GM19025 (cell line): ENCODE measurements around the gene SLC49A3.
"Not testable (repeated sequence)": the region's sequence is repeated elsewhere in the genome, so short reads cannot be mapped to it uniquely, and the experiment has no call there.

Experiments
- ATAC-seq: cut with Tn5 transposase; IDR thresholded peaks from one replicate; pipeline ENCODE4 v1.9.1; 2021; ENCODE audit warnings: mild to moderate bottlenecking, low read depth, moderate library complexity; ENCODE audit not compliant: unreplicated experiment

The SLC49A3 gene

DNA sequence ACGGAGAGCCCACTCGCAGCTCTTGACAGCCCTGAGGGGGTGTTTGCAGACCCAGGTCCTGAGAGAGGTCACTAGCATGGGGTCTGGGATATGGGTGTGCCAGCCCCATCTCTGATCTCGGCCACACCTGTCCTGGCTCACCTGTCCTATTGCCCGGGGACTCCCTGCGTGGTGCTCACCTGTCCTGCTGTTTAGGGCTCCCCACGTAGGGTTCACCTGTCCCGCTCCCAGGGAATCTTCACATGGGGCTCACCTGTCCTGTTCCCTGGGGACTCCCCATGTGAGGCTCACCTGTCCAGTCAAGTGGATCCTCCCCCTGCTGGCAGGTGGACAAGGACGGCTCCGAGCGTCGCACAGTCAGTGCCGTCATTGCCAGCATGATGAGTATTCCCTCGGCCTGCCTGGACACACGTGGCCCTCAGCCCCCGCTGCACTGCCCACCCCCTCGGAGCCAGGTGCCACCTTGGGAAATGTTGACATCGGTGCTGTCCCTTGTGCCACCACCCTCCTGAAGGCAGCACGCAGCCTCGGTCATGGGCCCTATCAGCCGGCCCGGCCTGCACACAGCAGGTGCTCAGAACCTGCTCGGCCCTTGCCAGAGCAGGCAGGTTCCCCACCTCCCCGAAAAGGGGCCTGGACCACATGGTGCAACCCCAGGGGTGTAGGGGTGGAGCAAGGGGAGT, 6.3 kb downstream of the SLC49A3 start:
- no peak for ATAC-seq

DNA sequence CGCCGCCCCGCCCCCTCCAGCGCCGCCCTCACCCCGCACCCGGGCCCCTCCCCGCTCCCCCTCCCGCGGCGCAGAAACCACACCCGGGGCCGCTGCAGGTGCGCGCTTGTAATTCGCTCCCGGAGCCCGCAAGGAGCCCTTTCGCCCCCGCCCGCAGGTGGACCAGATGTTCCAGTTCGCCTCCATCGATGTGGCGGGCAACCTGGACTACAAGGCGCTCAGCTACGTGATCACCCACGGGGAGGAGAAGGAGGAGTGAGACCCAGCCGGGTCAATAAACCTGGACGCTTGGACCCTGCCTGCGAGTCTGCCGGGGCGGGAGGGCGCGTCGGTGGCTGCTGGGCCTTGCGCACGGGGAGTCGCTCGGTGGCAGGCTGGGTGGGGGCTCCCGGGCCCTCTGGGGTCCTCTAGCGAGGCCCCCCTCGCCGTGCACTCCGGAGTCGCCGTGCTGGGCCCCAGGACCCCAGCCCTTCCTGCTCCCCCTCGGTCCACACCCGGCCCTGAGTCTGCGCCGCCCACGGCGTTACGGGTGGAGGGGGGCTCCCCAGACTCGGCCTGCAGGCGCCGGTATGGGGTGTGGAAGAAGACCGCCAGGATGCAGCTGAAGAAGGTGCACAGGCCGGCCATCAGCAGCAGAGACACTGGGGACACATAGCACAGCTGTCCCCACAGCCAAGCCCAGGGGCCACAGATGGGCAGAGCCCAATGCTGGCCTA, 7.1 kb downstream of the SLC49A3 start:
- no peak for ATAC-seq

DNA sequence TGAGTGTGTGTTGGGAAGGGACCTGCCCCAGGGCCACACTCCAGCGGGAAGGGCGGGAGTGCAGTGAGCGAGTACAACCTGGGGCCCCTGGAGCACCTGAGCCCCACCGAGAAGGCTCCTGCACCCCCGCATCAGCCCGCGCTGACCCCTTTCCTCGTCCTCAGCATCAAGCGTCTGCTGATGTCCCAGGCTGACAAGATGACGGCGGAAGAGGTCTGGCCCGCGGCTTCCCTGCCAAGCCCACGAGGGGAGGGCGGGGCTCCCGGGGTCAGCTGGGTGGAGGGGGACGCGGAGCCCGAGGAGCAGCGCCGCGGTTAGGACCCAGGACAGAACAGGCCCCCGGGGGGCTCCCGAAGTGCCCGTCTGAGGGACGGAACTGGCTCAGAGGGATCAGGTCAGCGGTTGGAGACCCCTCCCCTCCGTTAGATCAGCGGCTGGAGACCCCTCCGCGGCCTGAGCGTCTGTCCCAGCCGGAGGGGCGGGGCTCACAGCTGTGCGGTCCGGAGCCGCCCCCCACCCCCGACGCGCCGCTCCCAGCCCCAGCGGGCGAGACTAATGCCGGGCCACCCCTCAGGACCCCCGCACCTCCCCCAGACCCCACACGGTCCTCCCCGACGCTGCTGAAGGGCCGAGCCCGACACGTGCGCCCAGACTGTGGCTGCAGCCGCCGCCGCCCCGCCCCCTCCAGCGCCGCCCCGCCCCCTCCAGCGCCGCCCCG, 7.9 kb downstream of the SLC49A3 start:
- no peak for ATAC-seq

DNA sequence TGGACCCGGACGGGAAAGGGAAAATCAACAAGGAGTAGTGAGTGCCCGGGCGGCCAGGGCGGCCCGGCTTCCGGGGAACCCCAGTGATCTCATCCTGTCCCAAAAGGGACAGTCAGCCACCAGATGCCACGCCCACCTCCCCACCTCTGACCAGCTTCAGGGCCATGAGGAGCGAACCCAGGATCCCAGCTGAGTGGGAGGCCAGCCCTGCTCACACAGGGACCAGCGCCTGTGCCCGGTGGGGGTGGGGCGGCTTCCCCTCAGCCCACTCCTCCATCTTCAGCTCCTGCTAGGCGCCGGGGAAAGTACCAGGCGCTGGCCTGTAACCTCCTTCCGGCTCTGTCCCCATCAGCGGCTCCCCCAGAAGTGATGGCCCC, 8.4 kb downstream of the SLC49A3 start:
- no peak for ATAC-seq

DNA sequence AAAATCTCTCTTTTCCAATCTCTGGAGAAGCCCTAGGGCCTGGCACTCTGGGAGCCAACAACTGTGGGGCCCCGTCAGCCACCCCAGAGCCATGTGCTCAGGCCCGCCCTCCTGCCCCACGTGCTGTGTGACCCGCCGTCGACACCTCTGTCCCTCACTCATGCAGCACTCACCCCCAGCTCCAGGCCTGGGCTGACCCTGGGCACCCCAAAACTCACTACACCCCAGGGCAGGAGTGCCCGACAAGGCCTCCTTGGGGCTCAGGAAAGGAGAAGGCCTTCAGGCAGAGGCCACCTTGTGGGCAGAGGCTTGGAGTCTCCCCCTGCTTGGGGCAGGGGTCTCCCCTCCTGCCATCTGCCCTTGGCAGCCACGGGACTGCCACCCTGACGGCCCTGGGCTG, 8.9 kb downstream of the SLC49A3 start:
- no peak for ATAC-seq

DNA sequence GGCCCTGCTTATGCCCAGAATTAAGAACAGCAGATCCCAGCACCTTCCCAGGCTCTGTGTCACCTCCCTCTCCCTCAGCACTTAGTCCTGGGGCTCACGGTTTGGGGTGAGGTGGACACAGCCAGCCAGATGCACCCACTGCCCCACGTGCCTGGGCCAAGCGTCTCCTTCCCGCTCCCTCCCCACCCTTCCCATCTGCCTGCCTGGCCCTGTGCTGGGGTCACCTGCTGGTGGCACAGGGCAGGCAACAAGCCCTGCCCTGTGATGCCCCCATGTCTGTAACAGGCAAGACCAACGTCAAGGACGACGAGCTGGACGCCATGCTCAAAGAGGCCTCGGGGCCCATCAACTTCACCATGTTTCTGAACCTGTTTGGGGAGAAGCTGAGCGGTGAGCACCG, 9.3 kb downstream of the SLC49A3 start:
- ATAC-seq = no peak

DNA sequence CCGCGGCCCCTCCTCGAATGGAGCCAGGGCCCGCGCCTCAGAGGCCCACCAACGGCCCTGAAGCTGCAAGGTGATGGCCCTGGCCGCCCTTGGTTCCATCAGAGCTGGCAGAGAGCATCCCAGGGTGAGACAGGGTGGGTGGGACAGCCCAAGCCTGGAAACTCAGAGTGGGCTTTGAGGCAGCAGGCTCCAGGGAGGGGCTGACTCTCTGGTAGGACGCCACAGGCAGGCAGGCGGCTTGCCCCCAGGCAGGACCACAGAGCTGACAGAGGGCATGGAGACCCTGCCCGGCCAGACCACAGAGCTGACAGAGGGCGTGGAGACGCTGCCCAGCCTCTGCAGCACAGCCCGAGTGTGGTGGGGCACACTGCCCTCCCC, 9.9 kb downstream of the SLC49A3 start:
- ATAC-seq = no peak

DNA sequence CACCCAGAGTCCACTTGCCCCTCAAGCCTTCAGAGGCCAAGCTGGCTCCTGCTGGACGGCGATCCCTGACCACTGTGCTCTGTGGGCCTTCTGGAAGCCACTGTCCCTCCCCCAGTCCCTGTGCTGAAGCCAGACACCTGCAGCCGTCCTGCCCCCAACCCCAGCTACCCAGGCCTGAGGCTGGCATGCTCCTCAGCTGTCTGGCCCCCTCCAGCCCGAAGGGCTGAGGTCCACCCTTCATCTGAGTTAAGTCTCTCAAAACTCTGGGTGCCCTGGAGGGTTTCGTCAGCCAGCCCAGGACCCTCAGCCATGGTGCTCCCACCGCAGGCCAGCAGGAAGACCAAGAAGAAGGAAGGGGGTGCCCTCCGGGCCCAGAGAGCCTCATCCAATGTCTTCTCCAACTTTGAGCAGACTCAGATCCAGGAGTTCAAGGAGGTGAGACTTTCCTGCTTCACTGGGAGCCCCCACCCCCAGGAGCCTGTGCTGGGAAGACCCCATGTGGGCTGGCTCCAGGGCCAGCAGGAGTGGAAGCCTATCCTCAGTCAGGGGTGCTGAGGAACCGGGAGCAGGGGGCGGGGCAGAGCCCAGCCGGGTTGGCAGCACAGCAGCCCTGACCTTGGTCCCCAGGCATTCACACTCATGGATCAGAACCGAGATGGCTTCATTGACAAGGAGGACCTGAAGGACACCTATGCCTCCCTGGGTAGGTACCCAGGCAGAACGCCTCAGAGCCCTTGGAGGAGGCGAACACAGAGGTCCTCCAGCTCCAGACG, 10.4 kb downstream of the SLC49A3 start:
- ATAC-seq = no peak

DNA sequence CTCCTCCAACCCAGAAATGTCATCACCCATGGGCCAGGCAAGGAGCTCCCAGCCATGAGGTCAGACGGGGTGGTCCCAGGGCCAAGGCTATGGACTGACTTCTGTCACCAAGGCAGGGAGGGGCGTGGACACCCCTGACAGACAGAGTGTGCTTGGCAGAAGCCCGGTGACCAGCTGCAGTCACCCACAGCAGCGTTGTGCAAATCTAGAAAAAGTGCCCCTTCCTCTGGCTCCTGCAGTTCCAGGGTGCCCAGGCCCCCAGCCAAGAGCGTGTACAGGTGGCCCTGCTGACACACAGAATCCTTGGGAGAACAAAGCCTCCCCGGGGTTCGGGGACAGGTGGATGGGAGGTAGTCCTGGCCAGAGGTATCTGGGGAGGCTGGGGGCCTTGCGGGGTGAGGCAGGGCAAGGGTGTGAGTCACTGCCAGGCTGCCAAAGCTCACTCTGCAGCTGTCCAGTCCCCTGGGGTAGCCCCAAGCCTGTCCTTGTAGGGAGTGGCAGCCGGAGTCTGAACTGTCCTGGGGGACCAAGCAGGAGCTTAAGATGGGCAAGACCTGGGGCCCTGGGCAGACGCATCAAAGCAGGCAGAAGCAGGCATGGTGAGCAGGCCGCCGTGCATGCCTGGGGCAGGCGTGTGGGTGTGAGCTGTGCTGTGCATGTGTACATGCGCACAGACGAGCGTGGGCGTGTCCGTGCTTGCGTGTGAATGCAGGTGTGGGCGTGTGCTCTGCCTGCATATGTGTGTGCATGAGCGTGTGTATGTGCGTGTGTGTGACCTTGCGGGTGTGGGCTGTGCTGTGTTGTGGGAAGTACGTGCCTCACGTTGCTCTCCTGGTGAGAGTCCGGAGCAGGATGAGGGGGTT, 11.3 kb downstream of the SLC49A3 start:
- no peak for ATAC-seq

DNA sequence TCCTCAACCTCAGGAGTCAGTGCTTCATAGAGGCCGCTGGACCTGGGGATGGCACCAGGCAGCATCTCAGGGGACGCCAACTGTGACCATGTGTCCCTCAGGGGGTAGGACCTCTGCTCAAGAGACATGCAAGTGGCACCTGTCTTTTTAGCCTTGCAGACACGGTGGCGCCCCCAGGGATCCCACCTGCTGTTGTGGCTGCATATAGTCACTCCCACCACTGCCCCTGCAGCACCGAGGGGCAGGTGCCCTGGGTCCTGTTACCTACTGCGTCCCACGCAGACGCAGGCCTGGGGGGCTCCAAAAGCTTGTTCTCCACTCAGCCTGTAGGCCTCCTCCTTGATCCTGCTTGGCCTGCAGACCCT, 12.1 kb downstream of the SLC49A3 start:
- ATAC-seq = no peak

DNA sequence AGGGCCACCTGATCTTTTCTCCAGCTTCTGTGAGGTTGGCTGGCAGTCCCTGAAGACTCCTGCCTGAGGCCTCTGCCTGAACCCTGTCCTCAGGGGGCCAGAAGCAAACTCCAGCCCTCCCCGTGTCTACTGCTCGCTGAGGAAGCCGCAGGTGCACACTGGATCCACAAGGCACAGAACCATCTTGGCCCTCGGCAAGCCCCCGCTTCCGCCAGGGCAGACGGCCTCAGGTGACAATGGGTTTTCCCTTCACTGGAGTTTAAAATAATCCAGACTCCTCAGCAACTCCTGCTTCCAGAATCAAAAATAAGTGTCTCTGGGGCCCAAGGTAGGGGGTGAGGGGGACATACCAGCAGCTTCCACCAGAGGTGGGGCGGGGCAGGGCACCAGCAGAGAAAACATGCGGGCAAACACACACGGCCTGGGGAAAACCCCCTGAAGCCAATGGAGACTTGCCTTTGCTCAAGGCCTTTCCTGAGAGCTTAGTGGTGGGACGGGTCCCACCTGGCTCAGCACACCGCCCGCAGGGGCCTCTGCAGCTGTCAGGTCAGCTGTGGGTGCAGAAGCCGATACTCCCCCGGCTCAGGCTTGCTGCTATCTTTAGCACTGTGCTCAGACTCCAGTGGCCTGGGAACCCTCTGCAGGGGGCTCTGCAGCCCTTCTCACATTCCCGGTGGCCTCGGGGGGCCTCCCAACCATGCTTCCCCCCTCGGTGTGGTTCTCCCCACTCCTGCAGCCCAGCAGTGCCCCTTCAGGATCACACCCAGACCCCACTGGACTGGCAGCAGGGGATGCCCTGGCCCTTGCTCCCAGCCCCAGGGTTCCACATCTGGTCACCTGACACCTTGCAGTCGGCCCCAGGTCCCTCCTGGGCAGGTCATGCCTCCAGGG, 12.7 kb downstream of the SLC49A3 start:
- ATAC-seq = no peak

DNA sequence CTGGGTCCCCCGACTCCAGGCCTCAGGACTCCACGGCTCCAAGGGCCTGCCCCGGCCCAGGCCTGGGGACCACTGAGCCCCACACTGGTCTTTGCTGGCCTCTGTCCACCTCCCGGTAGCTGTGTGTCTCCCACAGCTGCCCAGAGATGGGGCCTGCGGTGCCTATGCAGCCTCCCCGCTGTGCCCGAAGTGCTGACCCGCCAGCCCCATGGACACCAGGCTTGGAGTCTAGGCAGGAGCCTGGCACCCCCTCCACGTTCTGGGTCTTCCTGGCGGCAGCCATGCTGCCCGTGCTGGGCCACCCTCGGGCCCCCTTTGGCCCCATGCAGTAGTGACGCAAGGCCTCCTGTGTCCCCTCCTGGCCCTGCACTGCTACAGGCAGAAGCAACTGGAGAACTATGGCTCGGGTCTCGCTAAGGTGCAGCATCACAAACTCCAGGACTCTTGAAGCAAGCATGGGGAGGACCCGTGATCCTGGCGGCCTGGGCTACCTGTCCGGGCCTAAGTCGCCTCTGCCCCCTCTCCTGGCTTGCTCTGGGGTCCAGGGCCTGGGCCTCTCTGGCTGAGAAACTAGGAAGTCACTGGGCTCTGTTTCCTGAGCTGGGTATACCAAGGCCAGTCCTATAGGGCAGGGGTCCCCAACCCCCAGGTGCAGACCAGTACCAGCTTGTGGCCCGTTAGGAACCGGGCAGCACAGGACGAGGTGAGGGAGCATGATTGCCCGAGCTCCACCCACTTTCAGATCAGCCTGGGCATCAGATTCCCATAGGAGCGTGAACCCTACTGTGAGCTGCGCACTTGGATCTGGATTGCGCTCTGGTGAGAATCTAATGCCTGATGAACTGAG, 13.7 kb downstream of the SLC49A3 start:
- no peak for ATAC-seq

DNA sequence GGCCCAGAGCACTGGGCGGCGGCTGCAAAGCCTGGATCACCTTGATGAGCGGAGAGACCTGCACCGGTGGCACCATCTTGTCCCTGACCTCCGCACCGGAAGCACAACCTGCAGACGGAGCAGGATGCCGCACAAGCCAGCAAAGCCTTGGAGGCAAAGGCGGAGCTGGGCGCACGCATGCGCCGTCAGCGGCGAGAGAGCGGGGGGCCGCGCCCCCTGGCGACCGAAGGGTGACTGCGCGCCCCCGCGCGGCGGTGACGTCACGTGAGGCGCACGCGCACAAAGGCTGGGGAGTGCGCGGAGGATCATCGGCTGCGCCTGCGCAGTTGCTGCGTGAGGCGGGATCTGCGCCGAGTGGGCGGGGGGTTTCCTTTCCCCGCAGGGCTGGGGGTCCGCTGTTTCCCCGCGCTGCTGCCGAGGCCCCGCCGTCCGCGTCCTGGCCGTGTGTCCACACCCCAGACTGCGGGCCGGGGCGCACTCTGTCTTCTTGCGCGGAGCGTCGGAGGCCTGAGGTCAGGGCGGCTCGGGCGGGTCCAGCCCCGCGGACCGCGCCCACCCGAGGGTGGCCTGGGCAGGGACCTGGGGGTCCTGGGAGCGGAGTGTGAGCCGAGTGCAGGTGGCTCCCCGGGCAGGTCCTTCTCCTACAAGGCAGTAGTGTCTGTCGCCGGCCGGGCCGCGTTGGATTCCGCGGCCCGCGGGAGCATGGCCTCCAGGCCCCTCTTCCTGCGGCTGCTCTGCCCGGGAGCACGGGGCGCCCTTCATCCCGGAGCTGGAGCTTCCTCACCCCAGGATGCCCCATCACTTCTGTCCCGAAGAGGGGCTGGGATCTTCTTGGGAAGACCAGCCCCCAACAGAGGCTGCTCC, 14.5 kb downstream of the SLC49A3 start, which contains the start of the genes ATP5ME and MYL5:
Gene ATP5ME, minus strand, starts transcription at position 105 of the 864 bp plus-strand sequence. Its CDS starts 29 bp downstream, at position 76.
Gene MYL5, plus strand, starts transcription at position 371 of the 864 bp plus-strand sequence. CDS start 3,485 bp downstream, outside the sequence.
- peak; percentile 67 for ATAC-seq

DNA sequence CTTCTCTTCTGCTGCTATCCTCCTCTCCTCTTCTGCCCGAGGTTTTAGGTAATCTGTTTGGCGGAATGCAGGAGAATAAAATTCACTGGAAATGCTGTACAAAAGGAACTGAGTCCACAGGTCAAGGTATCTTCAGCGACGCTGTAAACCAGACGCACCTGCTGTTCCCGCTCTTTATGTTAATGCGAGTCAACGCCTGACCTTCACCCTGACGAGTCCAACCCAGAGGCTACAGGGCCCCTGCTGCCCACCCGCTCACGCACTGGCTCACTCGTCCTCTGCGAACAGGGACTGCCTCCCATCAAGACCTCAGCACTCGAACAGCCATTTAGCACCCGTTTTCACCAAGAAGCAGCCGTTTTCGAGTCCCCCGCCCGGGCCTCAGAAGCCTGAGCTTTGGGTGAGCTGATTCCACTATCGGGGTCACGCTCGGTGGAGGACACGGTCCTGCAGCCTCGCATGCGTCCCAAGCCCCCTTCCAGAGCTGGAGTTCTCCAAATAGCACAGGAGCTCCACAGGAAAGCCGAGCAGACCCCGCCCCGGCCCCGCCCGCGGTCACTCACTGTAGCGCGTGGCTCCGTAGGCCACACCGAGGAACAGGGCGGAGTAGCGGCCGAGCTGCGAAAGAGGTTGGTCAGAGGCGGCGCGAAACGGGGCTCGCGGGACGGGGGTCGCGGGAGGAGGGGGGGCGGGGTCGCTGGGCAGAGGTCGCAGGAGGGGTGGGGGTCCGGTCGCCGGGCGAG, 15.4 kb downstream of the SLC49A3 start:
- ATAC-seq = no peak

DNA sequence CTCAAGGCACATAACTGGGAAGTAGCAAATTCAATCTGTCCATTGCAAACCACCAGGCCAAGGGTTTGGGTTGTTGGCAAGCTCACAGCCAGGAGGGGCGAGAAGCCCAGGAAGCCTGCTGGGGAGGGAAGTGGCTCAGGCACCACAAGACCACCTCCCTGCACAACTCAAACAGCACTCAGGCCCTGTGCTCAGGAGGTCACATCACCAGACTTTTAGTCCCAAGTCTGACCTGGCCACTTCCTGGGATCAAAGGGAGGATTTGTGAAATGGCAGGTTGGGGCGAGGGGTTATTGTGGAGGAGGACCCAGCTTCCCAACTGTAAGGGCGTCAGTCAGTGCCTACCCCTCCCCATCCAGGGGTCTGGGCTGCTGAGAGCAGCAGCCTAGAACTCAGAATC, 17.2 kb downstream of the SLC49A3 start:
- ATAC-seq = no peak

DNA sequence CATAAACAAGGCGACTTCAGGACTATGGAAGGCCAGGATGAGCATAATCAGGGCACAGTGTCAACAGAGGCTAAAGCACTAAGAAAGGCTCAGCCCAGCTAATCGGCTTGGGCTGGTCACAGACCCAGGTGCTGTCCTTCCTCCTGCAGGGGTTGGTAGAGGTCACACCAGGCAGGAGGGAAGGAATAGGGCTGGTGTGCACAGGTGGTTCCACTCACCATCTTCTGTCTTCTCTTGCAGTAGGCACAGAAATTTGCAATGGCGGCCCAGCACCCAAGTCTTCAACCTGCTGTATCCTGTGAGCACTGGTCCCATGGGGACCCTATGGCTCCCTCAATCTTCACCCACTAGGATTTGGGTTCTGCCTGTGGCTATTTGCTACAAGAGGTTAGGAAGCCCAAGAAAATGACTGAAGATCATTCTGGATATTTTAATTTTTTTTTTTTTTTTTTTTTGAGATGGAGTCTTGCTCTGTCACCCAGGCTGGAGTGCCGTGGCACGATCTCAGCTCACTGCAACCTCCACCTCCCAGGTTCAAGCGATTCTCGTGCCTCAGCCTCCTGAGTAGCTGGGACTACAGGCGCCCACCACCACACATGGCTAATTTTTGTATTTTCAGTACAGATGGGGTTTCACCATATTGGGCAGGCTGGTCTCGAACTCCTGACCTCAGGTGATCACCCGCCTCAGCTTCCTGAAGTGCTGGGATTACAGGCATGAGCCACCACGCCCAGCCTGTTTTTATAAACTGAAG, 19.0 kb downstream of the SLC49A3 start:
- not testable (repeated sequence) for ATAC-seq
